IMR-90 (cell line): Measurements from ENCODE around the gene WWP2.

Experiments used
- BHLHE40 ChIP-seq: fragments of 150-350 bp; IDR thresholded peaks from 2 replicates; pipeline ENCODE4 v1.6.1; 2016; ENCODE audit warnings: mild to moderate bottlenecking, low read depth, low read length
- CEBPB ChIP-seq: IDR thresholded peaks from 2 replicates; pipeline ENCODE4 v1.6.1; 2012; ENCODE audit warnings: low read depth, low read length, improper control_type of control experiment
- CHD1 ChIP-seq: IDR thresholded peaks from 2 replicates; pipeline ENCODE4 v1.6.1; 2012; ENCODE audit warnings: low read depth, low read length, improper control_type of control experiment
- FOS ChIP-seq: fragments of 150-350 bp; IDR thresholded peaks from 2 replicates; pipeline ENCODE4 v1.6.1; 2016; ENCODE audit warnings: low read depth, low read length
- MAZ ChIP-seq: IDR thresholded peaks from 2 replicates; pipeline ENCODE4 v1.6.1; 2012; ENCODE audit warnings: low read depth, mild to moderate bottlenecking, low read length, improper control_type of control experiment, moderate library complexity, borderline replicate concordance
- MXI1 ChIP-seq: IDR thresholded peaks from 2 replicates; pipeline ENCODE4 v1.6.1; 2012; ENCODE audit warnings: low read depth, mild to moderate bottlenecking, low read length, moderate library complexity, borderline replicate concordance
- NFE2L2 ChIP-seq: fragments of 150-350 bp; IDR thresholded peaks from 2 replicates; pipeline ENCODE4 v1.6.1; 2016; ENCODE audit warnings: low read depth, mild to moderate bottlenecking, low read length
- POLR2A ChIP-seq: IDR thresholded peaks from 2 replicates; pipeline ENCODE4 v1.6.1; 2012; ENCODE audit warnings: mild to moderate bottlenecking, low read depth, low read length
- RAD21 ChIP-seq: IDR thresholded peaks from 2 replicates; pipeline ENCODE4 v1.6.1; 2012; ENCODE audit warnings: low read length, improper control_type of control experiment
- RCOR1 ChIP-seq: IDR thresholded peaks from 2 replicates; pipeline ENCODE4 v1.6.1; 2012; ENCODE audit warnings: mild to moderate bottlenecking, low read length, improper control_type of control experiment; ENCODE audit not compliant: insufficient replicate concordance
- RFX5 ChIP-seq: IDR thresholded peaks from 2 replicates; pipeline ENCODE4 v1.8.0; 2012; ENCODE audit warnings: low read depth, mild to moderate bottlenecking, low read length, moderate library complexity
- SMC3 ChIP-seq: fragments of 150-350 bp; IDR thresholded peaks from 2 replicates; pipeline ENCODE4 v1.6.1; 2016; ENCODE audit warnings: low read depth, mild to moderate bottlenecking, antibody characterized with exemption, low read length, moderate library complexity
- TF ChIP-seq, protein P1 (sequence below): conservative IDR thresholded peaks from 2 replicates; pipeline ENCODE4 v1.5.1; 2012; ENCODE audit warnings: mild to moderate bottlenecking, low read depth, low read length, improper control_type of control experiment
- TF ChIP-seq, protein P2 (sequence below): fragments of 150-350 bp; IDR thresholded peaks from 2 replicates; pipeline ENCODE4 v1.6.1; 2016; ENCODE audit warnings: low read depth, mild to moderate bottlenecking, low read length, moderate library complexity, borderline replicate concordance

DNA sequence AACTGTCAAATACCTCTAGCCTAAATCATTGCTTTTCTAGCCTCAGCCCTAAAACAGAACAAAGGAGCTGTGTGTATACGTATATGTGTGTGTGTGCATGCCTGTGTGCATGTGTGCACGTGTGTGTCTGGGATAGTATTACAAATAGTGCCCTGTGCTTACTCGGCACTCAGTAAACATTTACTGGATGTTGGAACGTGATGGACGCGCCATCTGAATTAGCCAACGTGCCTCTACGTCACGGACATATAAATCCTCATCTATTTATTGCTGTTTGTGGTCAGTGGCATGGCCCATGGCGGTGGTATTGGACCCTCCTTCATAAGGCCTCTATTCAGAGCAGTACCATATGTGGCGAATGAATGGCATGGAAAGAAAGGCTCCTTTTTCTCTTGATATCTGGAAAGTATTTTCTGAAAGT, 37.5 kb downstream of the WWP2 start:
- TF ChIP-seq, protein P1, sequence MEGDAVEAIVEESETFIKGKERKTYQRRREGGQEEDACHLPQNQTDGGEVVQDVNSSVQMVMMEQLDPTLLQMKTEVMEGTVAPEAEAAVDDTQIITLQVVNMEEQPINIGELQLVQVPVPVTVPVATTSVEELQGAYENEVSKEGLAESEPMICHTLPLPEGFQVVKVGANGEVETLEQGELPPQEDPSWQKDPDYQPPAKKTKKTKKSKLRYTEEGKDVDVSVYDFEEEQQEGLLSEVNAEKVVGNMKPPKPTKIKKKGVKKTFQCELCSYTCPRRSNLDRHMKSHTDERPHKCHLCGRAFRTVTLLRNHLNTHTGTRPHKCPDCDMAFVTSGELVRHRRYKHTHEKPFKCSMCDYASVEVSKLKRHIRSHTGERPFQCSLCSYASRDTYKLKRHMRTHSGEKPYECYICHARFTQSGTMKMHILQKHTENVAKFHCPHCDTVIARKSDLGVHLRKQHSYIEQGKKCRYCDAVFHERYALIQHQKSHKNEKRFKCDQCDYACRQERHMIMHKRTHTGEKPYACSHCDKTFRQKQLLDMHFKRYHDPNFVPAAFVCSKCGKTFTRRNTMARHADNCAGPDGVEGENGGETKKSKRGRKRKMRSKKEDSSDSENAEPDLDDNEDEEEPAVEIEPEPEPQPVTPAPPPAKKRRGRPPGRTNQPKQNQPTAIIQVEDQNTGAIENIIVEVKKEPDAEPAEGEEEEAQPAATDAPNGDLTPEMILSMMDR: no peak
- TF ChIP-seq CEBPB (no peak), RCOR1 (no peak), POLR2A (no peak), FOS (no peak), RAD21 (no peak), NFE2L2 (no peak), RFX5 (no peak), BHLHE40 (peak; percentile 98), SMC3 (no peak), MAZ (no peak), CHD1 (no peak), MXI1 (no peak; the same call in 1 of the 2 replicates)
- TF ChIP-seq, protein P2, sequence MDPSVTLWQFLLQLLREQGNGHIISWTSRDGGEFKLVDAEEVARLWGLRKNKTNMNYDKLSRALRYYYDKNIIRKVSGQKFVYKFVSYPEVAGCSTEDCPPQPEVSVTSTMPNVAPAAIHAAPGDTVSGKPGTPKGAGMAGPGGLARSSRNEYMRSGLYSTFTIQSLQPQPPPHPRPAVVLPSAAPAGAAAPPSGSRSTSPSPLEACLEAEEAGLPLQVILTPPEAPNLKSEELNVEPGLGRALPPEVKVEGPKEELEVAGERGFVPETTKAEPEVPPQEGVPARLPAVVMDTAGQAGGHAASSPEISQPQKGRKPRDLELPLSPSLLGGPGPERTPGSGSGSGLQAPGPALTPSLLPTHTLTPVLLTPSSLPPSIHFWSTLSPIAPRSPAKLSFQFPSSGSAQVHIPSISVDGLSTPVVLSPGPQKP: no peak
